Colonic mucosa (tissue), 4 donors: Measurements from ENCODE around the gene HIVEP2. TPM values are rescaled to one million over a fixed set of nuclear protein-coding genes. Genes with fewer than 3 reads are reported as not detected.

Source experiments
- DNase-seq: peaks from one replicate; pipeline ENCODE4 v3.0.0-alpha.2; 2020
- H3K27ac ChIP-seq: fragments of 200-600 bp; one replicate; pipeline ENCODE4 v1.8.0; 2021
- H3K27me3 ChIP-seq: fragments of 200-600 bp; one replicate; pipeline ENCODE4 v1.8.0; 2021
- H3K36me3 ChIP-seq: fragments of 200-600 bp; one replicate; pipeline ENCODE4 v1.8.0; 2021
- H3K4me1 ChIP-seq: fragments of 200-600 bp; one replicate; pipeline ENCODE4 v1.8.0; 2021; ENCODE audit warnings: mild to moderate bottlenecking
- H3K4me3 ChIP-seq: fragments of 200-600 bp; one replicate; pipeline ENCODE4 v1.8.0; 2021
- H3K9ac ChIP-seq, 2 donors: one replicate each; pipeline ENCODE4 v1.7.0; 2013; ENCODE audit warnings: control low read depth in 2 of 2, low read depth in 2 of 2, low read length in 2 of 2
- H3K9me3 ChIP-seq: fragments of 200-600 bp; one replicate; pipeline ENCODE4 v1.8.0; 2021
- CTCF ChIP-seq: fragments of 200-600 bp; IDR thresholded peaks from one replicate; pipeline ENCODE4 v1.8.0; 2022; ENCODE audit warnings: antibody characterized with exemption, mild to moderate bottlenecking
- intact Hi-C: fragments of 100-400 bp; cut with DNase I; formaldehyde crosslinking; loops from one replicate; pipeline ENCODE4 v1.14.1; 2022
- total RNA-seq, 2 donors: library from RNA; stranded (reverse); fragmentation: NEBNext Ultra II Directional in 1 of 2; extraction: Animal tissue kit (Norgen Biotek cat#: 25700) in 1 of 2; gene quantifications; one replicate each; pipeline ENCODE4 v1.2.1, GENCODE V29; 2021
- donor health status: healthy.
- donor health status: DM: no; HTN: no; CAD: no.
- donor health status: DM: no; HTN: no; CAD: no.

Gene HIVEP2
- total RNA-seq, 2 donors from 2014 or later = 5.3 to 15.2 TPM

GRCh38 chr6:142725024-142725770 lies 219.8 kb downstream of the HIVEP2 start:
- Histone ChIP-seq H3K4me1 (no peaks in the 10 kb centered on the region), H3K9me3 (no peaks in the 10 kb centered on the region), H3K27ac (no peak overlapping the region), H3K36me3 (no peaks in the 10 kb centered on the region), H3K27me3 (no peaks in the 10 kb centered on the region), H3K9ac (no peak overlapping the region), H3K4me3 (no peak overlapping the region)
- DNase-seq = no peak
- intact Hi-C loops = no loop called here
- TF ChIP-seq CTCF = no peak

- DNase-seq = no peak
- H3K27ac ChIP-seq = no peak overlapping the region
- H3K36me3 ChIP-seq = no peaks in the 10 kb centered on the region
- H3K9me3 ChIP-seq = no peaks in the 10 kb centered on the region
- no peak for TF ChIP-seq CTCF
- H3K9ac ChIP-seq = no peak overlapping the region
- intact Hi-C loops = no loop called here
- no peaks in the 10 kb centered on the region for H3K4me1 ChIP-seq
- H3K4me3 ChIP-seq = no peak overlapping the region
- no peaks in the 10 kb centered on the region for H3K27me3 ChIP-seq
Observed at GRCh38 chr6:142722841-142723240, 222.1 kb downstream of the HIVEP2 start.

GRCh38 chr6:142722012-142722411 lies 223.0 kb downstream of the HIVEP2 start:
- no peak for DNase-seq
- no peak overlapping the region for H3K27ac ChIP-seq
- H3K36me3 ChIP-seq = no peaks in the 10 kb centered on the region
- no peak for TF ChIP-seq CTCF
- no peaks in the 10 kb centered on the region for H3K9me3 ChIP-seq
- intact Hi-C loops = no loop called here
- no peak overlapping the region for H3K4me3 ChIP-seq
- no peaks in the 10 kb centered on the region for H3K27me3 ChIP-seq
- no peaks in the 10 kb centered on the region for H3K4me1 ChIP-seq
- no peak overlapping the region for H3K9ac ChIP-seq

- no peaks in the 10 kb centered on the region for H3K9me3 ChIP-seq
- no peak overlapping the region for H3K27ac ChIP-seq
- no peak for TF ChIP-seq CTCF
- H3K4me1 ChIP-seq = no peaks in the 10 kb centered on the region
- H3K4me3 ChIP-seq = no peak overlapping the region
- intact Hi-C loops = no loop called here
- no peak overlapping the region for H3K9ac ChIP-seq
- no peak for DNase-seq
- no peaks in the 10 kb centered on the region for H3K27me3 ChIP-seq
- H3K36me3 ChIP-seq = no peaks in the 10 kb centered on the region
Observed at GRCh38 chr6:142721215-142721920, 223.6 kb downstream of the HIVEP2 start.

GRCh38 chr6:142718667-142719191 lies 226.2 kb downstream of the HIVEP2 start:
- DNase-seq = no peak
- Histone ChIP-seq H3K4me3 (no peak overlapping the region), H3K27me3 (no peaks in the 10 kb centered on the region), H3K9me3 (no peaks in the 10 kb centered on the region), H3K36me3 (no peaks in the 10 kb centered on the region), H3K9ac (no peak overlapping the region), H3K4me1 (no peaks in the 10 kb centered on the region), H3K27ac (no peak overlapping the region)
- no peak for TF ChIP-seq CTCF
- intact Hi-C loops = no loop called here
